GM12878 (cell line): ENCODE results near the gene CBLB.

ENCODE experiments used
- CREB1 ChIP-seq: IDR thresholded peaks from 2 replicates; pipeline ENCODE4 v1.6.1; 2012; ENCODE audit warnings: low read depth, mild to moderate bottlenecking, inconsistent platforms
- CTCF ChIP-seq, 3 experiments: IDR thresholded peaks in 2 of 3; conservative IDR thresholded peaks in 1 of 3; 2 replicates each; pipeline ENCODE4 v1.5.1; 2011; ENCODE audit warnings: low read depth in 3 of 3, low read length in 3 of 3, mild to moderate bottlenecking in 3 of 3, control low read depth in 2 of 3, moderate library complexity in 2 of 3, inconsistent platforms in 1 of 3, mixed read lengths in 1 of 3; ENCODE audit not compliant: control insufficient read depth in 2 of 3, insufficient read depth in 1 of 3; ENCODE audit errors: extremely low read depth in 1 of 3
- EZH2 ChIP-seq: IDR thresholded peaks from 2 replicates; pipeline ENCODE4 v1.6.1; 2012; ENCODE audit warnings: low read depth, mild to moderate bottlenecking, control low read depth, inconsistent platforms, low read length, borderline replicate concordance; ENCODE audit not compliant: control insufficient read depth
- HCFC1 ChIP-seq: fragments of 150-350 bp; IDR thresholded peaks from 2 replicates; pipeline ENCODE4 v1.6.1; 2014; ENCODE audit warnings: low read length
- RELA ChIP-seq: fragments of 450-650 bp; IDR thresholded peaks from 2 replicates; pipeline ENCODE4 v1.8.0; 2014; ENCODE audit warnings: borderline replicate concordance; ENCODE audit not compliant: partially characterized antibody
- SIN3A ChIP-seq: IDR thresholded peaks from 2 replicates; pipeline ENCODE4 v1.6.1; 2012; ENCODE audit warnings: low read depth, low read length, improper control_type of control experiment
- TCF7 ChIP-seq: IDR thresholded peaks from 2 replicates; pipeline ENCODE4 v1.6.1; 2014; ENCODE audit warnings: antibody characterized with exemption, borderline replicate concordance
- YY1 ChIP-seq: IDR thresholded peaks from 2 replicates; pipeline ENCODE4 v1.6.1; 2011; ENCODE audit warnings: low read depth, mild to moderate bottlenecking, low read length
- ZBTB40 ChIP-seq: fragments of 450-650 bp; IDR thresholded peaks from 2 replicates; pipeline ENCODE4 v1.6.1; 2016; ENCODE audit warnings: mild to moderate bottlenecking, moderate library complexity, borderline replicate concordance
- ZNF384 ChIP-seq: IDR thresholded peaks from 2 replicates; pipeline ENCODE4 v1.6.1; 2012; ENCODE audit warnings: low read depth, mild to moderate bottlenecking, low read length, improper control_type of control experiment, borderline replicate concordance

- TF ChIP-seq YY1 (no peak), CTCF (IDR thresholded peaks at IDR 0.05 in 2 of 3, conservative IDR thresholded peaks at IDR 0.05 in 1 of 3; ENCODE audit: control insufficient read depth in 2 of 3, extremely low read depth in 1 of 3, insufficient read depth in 1 of 3, low read depth in 3 of 3, low read length in 3 of 3) (no peak), HCFC1 (no peak), CREB1 (no peak), TCF7 (no peak), RELA (no peak), ZBTB40 (no peak), EZH2 (no peak), ZNF384 (no peak), SIN3A (no peak)
These were observed 262.8 kb downstream of the CBLB start for GRCh38 chr3:105606016-105606415.
